ENCODE measurements around the gene ELP5. TPM values are rescaled to one million over a fixed set of nuclear protein-coding genes. Genes with fewer than 3 reads are reported as not detected.

ELP5 gene
- total and polyA plus RNA-seq, 2 donors (not counting 1 experiment from before 2014, with no cell fraction given), result 48.0 to 69.9 TPM

DNA sequence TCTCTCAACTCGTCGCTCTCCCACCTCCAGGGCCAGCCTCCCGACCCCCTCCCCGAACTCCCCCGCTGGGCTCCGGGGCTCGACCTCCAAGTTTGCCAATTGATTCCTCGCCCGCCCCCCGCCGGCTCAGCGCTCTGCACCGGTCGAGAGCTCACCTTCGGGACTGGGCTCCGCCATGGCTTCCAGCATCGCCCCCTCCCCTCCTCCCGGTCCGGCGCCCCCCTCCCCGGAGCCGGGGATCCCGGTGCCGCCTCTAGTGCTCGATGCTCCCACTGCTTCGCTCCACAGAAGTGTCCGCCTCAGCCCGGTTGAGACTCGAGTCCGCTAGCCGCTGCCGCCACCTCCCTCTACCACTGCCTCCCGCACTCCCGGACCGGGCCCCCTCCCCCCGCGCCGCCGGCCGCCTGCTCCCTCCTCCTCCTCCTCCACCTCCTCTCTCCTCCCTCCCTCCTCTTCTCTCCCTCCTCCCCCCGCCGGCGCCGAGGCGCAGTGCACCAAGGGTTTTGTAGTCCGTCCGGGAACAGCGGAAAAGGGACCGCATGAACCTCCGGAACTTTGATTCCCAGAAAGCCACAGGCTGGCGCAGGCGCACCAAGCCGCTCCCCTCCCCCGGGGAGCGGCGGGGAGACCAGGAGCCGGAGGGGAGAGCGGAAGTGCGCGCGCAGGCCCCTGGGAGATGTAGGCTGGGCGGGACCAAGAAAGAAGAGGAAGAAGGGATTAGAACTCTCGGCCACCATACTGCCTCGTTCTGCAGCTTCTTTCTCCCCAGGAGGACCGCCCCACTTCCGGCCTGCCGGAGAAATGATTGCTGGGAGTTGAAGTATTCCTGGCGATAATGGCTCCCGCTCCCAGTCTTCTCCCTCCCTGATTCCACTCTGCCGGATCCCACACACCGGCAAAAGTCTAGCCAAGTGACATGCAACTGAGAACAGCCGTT is 12.7 kb upstream of the ELP5 start, which contains the start of gene PHF23:
Gene PHF23 (minus strand): TSS at position 367 of the 937 bp plus-strand sequence. CDS start 178 bp downstream, at position 189.
- peaks cover 61% of the 10 kb centered on the region for H3K4me1 Mint-ChIP-seq
- ChIA-PET POLR2A (interaction anchor here (0.6 to 13.1 kb wide), 8 partner anchors 11 to 1008 kb away, joined by 3 to 157 read pairs (median 4); partner anchors contain the start of genes ACADVL, CTC1, CTDNEP1 and DLG4), CTCF (interaction anchor here (0.5 to 5.0 kb wide), 5 partner anchors 10 to 373 kb away, joined by 3 to 36 read pairs (median 5); partner anchors contain the start of genes ACADVL, CTDNEP1, DLG4 and ELP5)
- no peak for TF ChIP-seq CTCF (IDR thresholded peaks at IDR 0.05)
- no peak for TF ChIP-seq EZH2 (IDR thresholded peaks at IDR 0.05; ENCODE audit: borderline replicate concordance, insufficient read depth, low read depth, low read length, poor library complexity, severe bottlenecking)
- DNase-seq, result peak; percentile 98
- no peaks in the 10 kb centered on the region for H3K27me3 Mint-ChIP-seq
- peak within 1 kb of the TSS; percentile 100 for H3K27ac Mint-ChIP-seq
- Histone ChIP-seq H3K9me3 (ENCODE audit: control extremely low read depth in 1 of 3, control insufficient read depth in 2 of 3, insufficient read depth in 1 of 3, low read length in 2 of 3) (no peaks in the 10 kb centered on the region), H3K27ac (ENCODE audit: low read length in 2 of 2) (peak within 1 kb of the TSS; percentile 55 to 97), H3K4me1 (ENCODE audit: control insufficient read depth in 2 of 2, insufficient read depth in 2 of 2, low read length in 2 of 2) (peaks cover 42 to 49% of the 10 kb centered on the region in 2 donors), H3K9ac (ENCODE audit: low read length) (peak within 1 kb of the TSS; percentile 94), H3K79me2 (ENCODE audit: control insufficient read depth, insufficient read depth, low read length) (peaks cover 42% of the 10 kb centered on the region), H3K36me3 (replicated peaks in 1 of 2; ENCODE audit: control extremely low read depth in 1 of 2, control insufficient read depth in 1 of 2, extremely low read depth in 1 of 2, insufficient read depth in 2 of 2, low read length in 1 of 2) (peaks cover 0 to 27% of the 10 kb centered on the region in 2 experiments), H3K27me3 (replicated peaks in 1 of 4; ENCODE audit: control extremely low read depth in 1 of 4, control insufficient read depth in 3 of 4, insufficient read depth in 4 of 4, low read length in 3 of 4) (no peaks in the 10 kb centered on the region), H3K4me2 (replicated peaks; ENCODE audit: low read depth, low read length, poor library complexity, severe bottlenecking) (peak within 1 kb of the TSS; percentile 79), H2AFZ (ENCODE audit: insufficient read depth, low read depth, low read length, poor library complexity, severe bottlenecking) (peak within 1 kb of the TSS; percentile 65), H3K4me3 (ENCODE audit: control extremely low read depth in 1 of 5, extremely low read depth in 1 of 5, insufficient read depth in 1 of 5, low read depth in 2 of 5, low read length in 4 of 5) (peak within 1 kb of the TSS; percentile 74 to 97 (median 75)), H4K20me1 (ENCODE audit: control insufficient read depth, insufficient read depth, low read length, poor library complexity, severe bottlenecking) (peaks cover 22% of the 10 kb centered on the region)
- H3K4me3 Mint-ChIP-seq, result peak within 1 kb of the TSS; percentile 98
- WGBS (ENCODE audit: insufficient coverage), result under 1% methylated on average over 53 of the region's 72 CpGs
- ATAC-seq (ENCODE audit: low read depth), result peak; percentile 64
- H3K9me3 Mint-ChIP-seq (ENCODE audit: insufficient read depth), result no peaks in the 10 kb centered on the region
- intact Hi-C loops (cut with micrococcal nuclease), result loop anchor here (1.0 to 5.0 kb wide), 7 partner anchors 20 to 447 kb away; partner anchors contain the start of genes ACADVL, DLG4, EIF5A and SENP3

All from B cell (primary cell).